Lung (tissue), 12 donors: ENCODE results near the gene WNK3. TPM values are rescaled to one million over a fixed set of nuclear protein-coding genes. Genes with fewer than 3 reads are reported as not detected.
A peak's percentile ranks its signal among the peaks of the same experiment; 100 is the strongest.

Source experiments
- ATAC-seq: fragments of 200-7000 bp; cut with Tn5 transposase; one replicate; pipeline ENCODE4 v1.9.1; 2020; ENCODE audit warnings: moderate number of reproducible peaks; ENCODE audit not compliant: insufficient read depth, low FRiP score
- DNase-seq, 3 donors: peaks; one replicate each; pipeline ENCODE4 v3.0.0-alpha.2; 2013 to 2017
- H3K27ac ChIP-seq, 2 donors: one replicate each; pipeline ENCODE4 v1.5.1; 2013; ENCODE audit warnings: mild to moderate bottlenecking in 2 of 2, moderate library complexity in 2 of 2, control low read depth in 1 of 2, inconsistent platforms in 1 of 2, low read depth in 1 of 2, low read length in 1 of 2
- H3K27me3 ChIP-seq, 3 donors: one replicate each; pipeline ENCODE4 v1.5.1; 2013; ENCODE audit warnings: low read length in 2 of 3; ENCODE audit not compliant: control insufficient read depth in 3 of 3, insufficient read depth in 3 of 3
- H3K36me3 ChIP-seq, 4 donors: one replicate each; pipeline ENCODE4 v1.5.1; 2013; ENCODE audit warnings: low read length in 4 of 4, mild to moderate bottlenecking in 1 of 4, moderate library complexity in 1 of 4; ENCODE audit not compliant: control insufficient read depth in 4 of 4, insufficient read depth in 4 of 4
- H3K4me1 ChIP-seq, 5 donors: one replicate each; pipeline ENCODE4 v1.5.1; 2013; ENCODE audit warnings: low read length in 5 of 5, mild to moderate bottlenecking in 2 of 5, moderate library complexity in 1 of 5; ENCODE audit not compliant: control insufficient read depth in 5 of 5, insufficient read depth in 5 of 5
- H3K4me3 ChIP-seq: one replicate; pipeline ENCODE4 v1.5.1; 2013; ENCODE audit warnings: mild to moderate bottlenecking, control low read depth, moderate library complexity
- H3K9ac ChIP-seq, 2 donors: one replicate each; pipeline ENCODE4 v1.5.1; 2013; ENCODE audit warnings: low read length in 2 of 2, control low read depth in 1 of 2; ENCODE audit not compliant: insufficient read depth in 1 of 2
- H3K9me3 ChIP-seq, 4 donors: one replicate each; pipeline ENCODE4 v1.5.1; 2013; ENCODE audit warnings: low read length in 3 of 4, mild to moderate bottlenecking in 1 of 4, moderate library complexity in 1 of 4; ENCODE audit not compliant: control insufficient read depth in 4 of 4, insufficient read depth in 3 of 4
- WGBS, 2 donors: extraction: QIAGEN DNeasy Blood & Tissue Kit; methylation state at CpG; one replicate each; pipeline ENCODE4 v1.1.7; 2013; 5-methylcytosine and 5-hydroxymethylcytosine counted together
- polyA plus RNA-seq, 2 donors: library from polyadenylated mRNA; stranded (reverse); fragments of 200-250 nt; gene quantifications; one replicate each; pipeline ENCODE4 v1.2.1, GENCODE V29; 2013
- total RNA-seq, 2 donors: library from RNA; depleted of rRNA in 1 of 2; stranded (reverse); fragments of >200 nt in 1 of 2; gene quantifications; one replicate each; pipeline ENCODE4 v1.2.1, GENCODE V29; 2014 to 2021
- TF ChIP-seq, protein P1 (sequence below): IDR thresholded peaks from 2 replicates; pipeline ENCODE4 v1.5.1; 2012; ENCODE audit warnings: mild to moderate bottlenecking; ENCODE audit errors: control extremely low read depth, extremely low read depth
- donor health status: control.
- donor health status: control.
- donor health status: Bipolar disorder and iron deficiency.
- donor health status: healthy.
- donor health status: DM: yes; HTN: yes; CAD: no.

The WNK3 gene
- total and polyA plus RNA-seq, 4 donors = 0.14 to 5.2 (median 0.80) TPM

DNA sequence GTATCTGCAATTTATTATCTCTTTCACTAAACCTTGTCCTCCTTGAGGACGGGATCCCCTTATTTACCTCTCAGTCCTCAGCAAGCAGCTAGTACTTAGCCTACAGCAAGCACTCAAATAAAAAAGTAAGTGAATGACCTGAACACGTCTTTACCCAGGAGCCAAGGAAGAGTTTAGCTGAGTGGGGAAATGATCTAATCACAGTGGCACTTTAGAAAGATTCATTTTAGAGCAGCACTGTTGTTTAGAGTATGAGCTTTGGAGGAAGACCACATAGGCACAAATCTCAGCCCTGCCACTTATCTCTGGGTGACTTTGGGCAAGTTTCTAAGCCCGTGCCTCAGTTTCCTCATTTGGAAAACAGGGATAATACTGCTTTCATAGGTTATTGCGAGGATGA lies 177.4 kb downstream of the WNK3 start:
- no peaks in the 10 kb centered on the region for H3K9me3 ChIP-seq
- H3K4me1 ChIP-seq = peaks cover 0 to 22% (median 5%) of the 10 kb centered on the region in 5 donors
- H3K36me3 ChIP-seq = no peaks in the 10 kb centered on the region
- 52 to 68% methylated on average over 4 of the region's 4 CpGs for WGBS, 2 donors
- TF ChIP-seq, protein P1, sequence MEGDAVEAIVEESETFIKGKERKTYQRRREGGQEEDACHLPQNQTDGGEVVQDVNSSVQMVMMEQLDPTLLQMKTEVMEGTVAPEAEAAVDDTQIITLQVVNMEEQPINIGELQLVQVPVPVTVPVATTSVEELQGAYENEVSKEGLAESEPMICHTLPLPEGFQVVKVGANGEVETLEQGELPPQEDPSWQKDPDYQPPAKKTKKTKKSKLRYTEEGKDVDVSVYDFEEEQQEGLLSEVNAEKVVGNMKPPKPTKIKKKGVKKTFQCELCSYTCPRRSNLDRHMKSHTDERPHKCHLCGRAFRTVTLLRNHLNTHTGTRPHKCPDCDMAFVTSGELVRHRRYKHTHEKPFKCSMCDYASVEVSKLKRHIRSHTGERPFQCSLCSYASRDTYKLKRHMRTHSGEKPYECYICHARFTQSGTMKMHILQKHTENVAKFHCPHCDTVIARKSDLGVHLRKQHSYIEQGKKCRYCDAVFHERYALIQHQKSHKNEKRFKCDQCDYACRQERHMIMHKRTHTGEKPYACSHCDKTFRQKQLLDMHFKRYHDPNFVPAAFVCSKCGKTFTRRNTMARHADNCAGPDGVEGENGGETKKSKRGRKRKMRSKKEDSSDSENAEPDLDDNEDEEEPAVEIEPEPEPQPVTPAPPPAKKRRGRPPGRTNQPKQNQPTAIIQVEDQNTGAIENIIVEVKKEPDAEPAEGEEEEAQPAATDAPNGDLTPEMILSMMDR = no peak
- no peak overlapping the region for H3K27ac ChIP-seq
- DNase-seq = no peak
- H3K27me3 ChIP-seq = no peaks in the 10 kb centered on the region
- H3K9ac ChIP-seq = no peak overlapping the region
- no peak for ATAC-seq
- no peak overlapping the region for H3K4me3 ChIP-seq

DNA sequence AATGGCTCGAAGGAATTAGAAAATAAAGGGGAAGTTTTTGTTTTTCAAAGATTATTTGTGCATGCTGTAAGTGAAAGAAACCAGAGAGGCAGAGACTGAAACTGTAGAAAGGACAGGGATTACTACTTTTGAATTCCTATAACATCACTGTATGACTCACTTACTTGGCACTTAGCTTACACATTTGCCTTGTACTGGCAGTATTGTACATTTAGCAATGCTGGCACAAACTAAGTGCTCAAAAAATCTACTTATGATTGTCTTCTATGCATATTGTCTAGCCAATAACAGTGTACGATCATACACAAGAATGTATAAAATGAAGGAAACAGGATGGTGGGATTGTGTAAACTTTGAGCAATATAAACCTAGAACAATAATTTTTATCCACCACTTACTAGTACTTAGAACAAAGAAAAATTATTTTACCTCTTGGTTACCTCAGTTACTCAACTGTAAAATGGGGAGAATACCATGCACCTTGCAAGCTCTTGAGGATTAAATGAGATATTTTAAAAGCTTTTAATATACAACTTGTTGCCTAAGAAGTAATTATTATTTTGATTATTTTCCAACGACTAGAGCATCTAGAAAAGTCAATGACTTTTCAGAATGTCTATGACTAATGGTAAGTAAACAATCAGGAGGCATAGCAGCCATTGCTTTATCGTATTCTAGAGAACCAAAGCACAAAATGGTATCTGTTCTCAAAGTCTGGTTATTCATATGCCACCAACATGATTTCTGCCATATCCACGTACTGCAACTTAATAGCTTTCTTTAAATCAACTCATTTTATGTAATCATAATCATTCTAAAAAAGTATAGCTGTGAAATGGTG lies 179.5 kb downstream of the WNK3 start:
- no peaks in the 10 kb centered on the region for H3K27me3 ChIP-seq
- no peak overlapping the region for H3K9ac ChIP-seq
- H3K4me3 ChIP-seq = no peak overlapping the region
- DNase-seq = no peak
- H3K36me3 ChIP-seq = peaks cover 0 to 6% (median 1%) of the 10 kb centered on the region in 4 donors
- ATAC-seq = no peak
- TF ChIP-seq, protein P1 = no peak
- H3K4me1 ChIP-seq = peaks cover 0 to 22% (median 5%) of the 10 kb centered on the region in 5 donors
- WGBS, 2 donors = 51 to 70% methylated on average over 5 of the region's 5 CpGs
- H3K27ac ChIP-seq = peak overlapping the region in 1 of 2 donors; percentile 21
- H3K9me3 ChIP-seq = no peaks in the 10 kb centered on the region

DNA sequence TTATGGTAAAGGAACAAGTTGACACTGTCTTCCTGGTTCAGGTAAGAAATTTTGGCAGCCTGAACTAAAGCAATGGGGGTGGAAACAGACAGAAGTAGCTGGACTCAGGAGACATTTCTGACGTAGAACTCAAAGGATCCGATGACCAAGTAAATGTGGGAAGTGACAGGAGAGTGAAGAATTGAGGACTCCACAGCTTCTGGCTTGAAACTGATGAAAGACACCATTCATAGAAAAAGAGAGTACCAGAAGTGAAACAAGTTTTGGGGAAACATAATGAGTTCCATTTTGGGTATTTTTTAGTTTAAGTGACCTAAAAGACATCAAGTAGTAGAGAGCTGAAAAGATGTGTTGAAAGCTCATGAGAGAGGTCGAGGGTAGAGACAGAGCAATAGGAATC lies 180.5 kb downstream of the WNK3 start:
- TF ChIP-seq, protein P1 = no peak
- no peak for DNase-seq
- peaks cover 0 to 6% (median 2%) of the 10 kb centered on the region in 4 donors for H3K36me3 ChIP-seq
- H3K4me3 ChIP-seq = no peak overlapping the region
- peaks cover 0 to 22% (median 5%) of the 10 kb centered on the region in 5 donors for H3K4me1 ChIP-seq
- 70 to 79% methylated on average over 3 of the region's 3 CpGs for WGBS, 2 donors
- H3K9me3 ChIP-seq = no peaks in the 10 kb centered on the region
- no peak for ATAC-seq
- no peaks in the 10 kb centered on the region for H3K27me3 ChIP-seq
- H3K9ac ChIP-seq = no peak overlapping the region
- no peak overlapping the region for H3K27ac ChIP-seq
